Sigmoid colon (tissue), 4 donors: ENCODE results near the gene AP5S1.

Experiments used
- CTCF ChIP-seq, 4 experiments: fragments of 450-650 bp in 3 of 4; fragments of 200-600 bp in 1 of 4; IDR thresholded peaks; one replicate each; pipeline ENCODE4 v1.5.1; 2016 to 2019; ENCODE audit warnings: antibody characterized with exemption in 4 of 4, mild to moderate bottlenecking in 3 of 4, moderate library complexity in 2 of 4
- EP300 ChIP-seq, 4 donors: sonication (generic); formaldehyde crosslinking; IDR thresholded peaks; one replicate each; pipeline ENCODE4 v1.6.1; 2017; ENCODE audit warnings: antibody characterized with exemption in 4 of 4
- POLR2AphosphoS5 ChIP-seq, 4 donors: sonication (generic); formaldehyde crosslinking; IDR thresholded peaks; one replicate each; pipeline ENCODE4 v1.6.1; 2017; ENCODE audit warnings: antibody characterized with exemption in 4 of 4

GRCh38 chr20:3828798-3829197, 8.5 kb downstream of the AP5S1 start:
- TF ChIP-seq EP300 (IDR thresholded peaks at IDR 0.05) (no peak), CTCF (IDR thresholded peaks at IDR 0.05) (no peak), POLR2AphosphoS5 (IDR thresholded peaks at IDR 0.05) (no peak)
